Left ventricle myocardium inferior (tissue), 1 donor: ENCODE measurements around the gene DCHS2. TPM values are rescaled to one million over a fixed set of nuclear protein-coding genes. Genes with fewer than 3 reads are reported as not detected.

ENCODE experiments used
- DNase-seq: peaks from one replicate; pipeline ENCODE4 v3.0.0-alpha.2; 2020
- H3K27ac ChIP-seq: fragments of 200-600 bp; replicated peaks from 2 replicates; pipeline ENCODE4 v1.8.0; 2021
- H3K27me3 ChIP-seq: fragments of 200-600 bp; 2 replicates; pipeline ENCODE4 v1.8.0; 2021; ENCODE audit warnings: low read depth
- H3K36me3 ChIP-seq: fragments of 200-600 bp; 2 replicates; pipeline ENCODE4 v1.8.0; 2021
- H3K4me1 ChIP-seq: fragments of 200-600 bp; 2 replicates; pipeline ENCODE4 v1.8.0; 2021
- H3K4me3 ChIP-seq: fragments of 200-600 bp; 2 replicates; pipeline ENCODE4 v1.8.0; 2021; ENCODE audit warnings: mild to moderate bottlenecking, moderate library complexity
- H3K9me3 ChIP-seq: fragments of 200-600 bp; replicated peaks from 2 replicates; pipeline ENCODE4 v1.8.0; 2021
- CTCF ChIP-seq: fragments of 200-600 bp; IDR thresholded peaks from 2 replicates; pipeline ENCODE4 v1.8.0; 2021; ENCODE audit warnings: antibody characterized with exemption, mild to moderate bottlenecking, borderline replicate concordance
- intact Hi-C: fragments of 100-400 bp; cut with micrococcal nuclease; formaldehyde crosslinking; loops from one replicate; pipeline ENCODE4 v1.11.0; 2022
- total RNA-seq: library from RNA; stranded (reverse); fragmentation: NEBNext Ultra II Directional; extraction: Animal tissue kit (Norgen Biotek cat#: 25700); gene quantifications from one replicate; pipeline ENCODE4 v1.2.1, GENCODE V29; 2021
- donor health status: DM: no; HTN: yes; CAD: no; lungs with severe emphysema.

Gene DCHS2
- total RNA-seq, 1 donor from 2014 or later, result not detected

GRCh38 chr4:154294652-154295350 lies 196.8 kb downstream of the DCHS2 start:
- DNase-seq, result no peak
- Histone ChIP-seq H3K4me1 (no peaks in the 10 kb centered on the region), H3K27me3 (no peaks in the 10 kb centered on the region), H3K9me3 (peaks cover 7% of the 10 kb centered on the region), H3K36me3 (no peaks in the 10 kb centered on the region), H3K27ac (no peak overlapping the region), H3K4me3 (no peak overlapping the region)
- intact Hi-C loops, result no loop called here
- TF ChIP-seq CTCF, result no peak

- no peaks in the 10 kb centered on the region for H3K4me1 ChIP-seq
- no peak for TF ChIP-seq CTCF
- intact Hi-C loops, result no loop called here
- no peak for DNase-seq
- H3K36me3 ChIP-seq, result no peaks in the 10 kb centered on the region
- H3K27ac ChIP-seq, result no peak overlapping the region
- H3K9me3 ChIP-seq, result peaks cover 16% of the 10 kb centered on the region
- no peaks in the 10 kb centered on the region for H3K27me3 ChIP-seq
- no peak overlapping the region for H3K4me3 ChIP-seq
These were observed 198.2 kb downstream of the DCHS2 start for GRCh38 chr4:154293427-154293826.

- peaks cover 16% of the 10 kb centered on the region for H3K9me3 ChIP-seq
- H3K27me3 ChIP-seq, result no peaks in the 10 kb centered on the region
- intact Hi-C loops, result no loop called here
- H3K4me1 ChIP-seq, result no peaks in the 10 kb centered on the region
- no peak overlapping the region for H3K4me3 ChIP-seq
- no peak overlapping the region for H3K27ac ChIP-seq
- no peak for DNase-seq
- no peaks in the 10 kb centered on the region for H3K36me3 ChIP-seq
- no peak for TF ChIP-seq CTCF
These were observed 199.0 kb downstream of the DCHS2 start for GRCh38 chr4:154292589-154292988.

- no peaks in the 10 kb centered on the region for H3K4me1 ChIP-seq
- no peak for DNase-seq
- TF ChIP-seq CTCF, result no peak
- H3K4me3 ChIP-seq, result no peak overlapping the region
- H3K36me3 ChIP-seq, result no peaks in the 10 kb centered on the region
- intact Hi-C loops, result no loop called here
- H3K27me3 ChIP-seq, result no peaks in the 10 kb centered on the region
- H3K27ac ChIP-seq, result no peak overlapping the region
- peaks cover 7% of the 10 kb centered on the region for H3K9me3 ChIP-seq
These were observed 214.4 kb downstream of the DCHS2 start for GRCh38 chr4:154277172-154277571.

GRCh38 chr4:154276496-154276895 lies 215.1 kb downstream of the DCHS2 start:
- no peaks in the 10 kb centered on the region for H3K27me3 ChIP-seq
- H3K9me3 ChIP-seq, result peaks cover 7% of the 10 kb centered on the region
- no peaks in the 10 kb centered on the region for H3K4me1 ChIP-seq
- H3K4me3 ChIP-seq, result no peak overlapping the region
- intact Hi-C loops, result no loop called here
- no peaks in the 10 kb centered on the region for H3K36me3 ChIP-seq
- no peak overlapping the region for H3K27ac ChIP-seq
- no peak for DNase-seq
- no peak for TF ChIP-seq CTCF
